ENCODE measurements around the gene CDHR5. TPM values are rescaled to one million over a fixed set of nuclear protein-coding genes. Genes with fewer than 3 reads are reported as not detected.

The CDHR5 gene
- polyA plus RNA-seq, 3 donors: 31.0 to 42.2 (median 41.3) TPM

- DNase-seq (ENCODE audit: low read depth in 3 of 3, low spot score in 2 of 3): no peak
Measured at GRCh38 chr11:623999-624704, 603 bp downstream of the CDHR5 start.

DNA sequence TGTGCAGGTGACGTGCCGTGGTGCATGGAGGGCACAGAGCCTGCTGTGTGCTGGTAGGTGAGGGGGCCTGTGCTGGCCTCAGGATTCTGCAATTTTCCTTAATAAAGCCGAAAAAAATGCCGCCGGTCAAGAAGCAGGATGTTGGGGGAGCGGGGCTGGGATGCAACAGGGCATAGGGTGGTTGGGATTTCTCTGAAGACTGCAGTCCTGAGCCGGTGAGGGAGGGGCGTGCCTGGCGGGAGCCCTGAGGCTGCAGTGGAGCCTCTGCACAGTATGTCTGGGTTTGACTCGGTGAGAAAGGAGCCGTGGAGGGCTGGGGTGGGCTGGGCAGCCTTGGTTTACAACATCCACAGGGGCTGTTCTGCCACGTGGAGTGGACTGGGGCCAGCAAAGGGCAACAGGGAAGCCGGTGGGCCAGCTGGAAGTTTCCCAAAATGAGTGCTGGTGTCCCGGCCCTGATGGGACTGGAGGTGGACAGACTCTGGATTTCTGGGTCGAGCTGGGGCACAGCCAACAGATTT, 1.3 kb downstream of the CDHR5 start:
- DNase-seq (ENCODE audit: low read depth in 3 of 3, low spot score in 2 of 3): no peak

- no peak for DNase-seq (ENCODE audit: low read depth in 3 of 3, low spot score in 2 of 3)
Measured at GRCh38 chr11:621838-622237, 2.9 kb downstream of the CDHR5 start.

DNA sequence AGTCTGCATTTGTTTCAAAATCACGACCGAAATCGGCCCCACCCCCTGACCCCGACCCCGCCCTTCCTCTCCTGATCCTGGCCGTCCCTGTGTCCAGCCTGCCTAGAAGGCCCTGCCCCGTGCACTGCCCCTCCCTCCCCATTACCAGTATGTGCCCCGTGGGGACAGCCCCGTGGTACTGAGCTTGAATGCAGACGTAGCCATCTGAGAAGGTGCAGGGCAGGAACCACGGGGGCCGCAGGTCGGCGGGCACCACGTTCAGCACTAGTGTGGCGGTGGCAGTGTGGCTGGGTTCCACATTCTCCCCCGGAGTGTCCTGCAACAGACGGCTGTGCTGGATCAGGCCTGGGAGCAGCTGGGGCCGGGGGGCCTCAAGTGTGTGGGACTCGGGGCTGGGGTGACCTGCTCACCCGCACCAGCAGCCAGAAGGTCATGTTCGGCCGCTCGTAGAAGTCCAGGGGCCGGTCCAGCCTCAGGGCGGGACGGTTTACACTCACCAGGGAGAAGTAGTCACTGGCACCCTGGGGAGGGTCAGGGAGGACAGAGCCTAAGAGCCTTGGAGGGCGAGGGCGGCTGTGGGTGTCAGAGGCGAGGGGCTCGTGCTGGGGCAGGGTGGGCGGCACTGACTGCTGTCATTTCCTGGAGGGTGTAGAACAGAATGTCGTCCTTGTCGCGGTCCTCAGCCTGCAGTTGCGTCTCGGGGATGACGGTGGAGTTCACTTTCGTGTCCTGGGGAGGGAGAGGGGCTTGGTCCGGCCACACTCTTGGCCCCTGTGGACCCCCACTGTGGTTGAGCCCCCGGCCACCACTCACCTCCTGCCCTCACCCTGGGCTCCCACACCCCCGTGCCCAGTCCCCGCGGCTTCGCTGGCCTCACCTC, 3.6 kb downstream of the CDHR5 start:
- DNase-seq (ENCODE audit: low read depth in 3 of 3, low spot score in 2 of 3): no peak

GRCh38 chr11:620201-620600, 4.6 kb downstream of the CDHR5 start:
- no peak for DNase-seq (ENCODE audit: low read depth in 3 of 3, low spot score in 2 of 3)

- DNase-seq (ENCODE audit: low read depth in 3 of 3, low spot score in 2 of 3): no peak
Measured at GRCh38 chr11:619628-620050, 5.1 kb downstream of the CDHR5 start.

- no peak for DNase-seq (ENCODE audit: low read depth in 3 of 3, low spot score in 2 of 3)
Measured at GRCh38 chr11:618856-619627, 5.7 kb downstream of the CDHR5 start.

DNA sequence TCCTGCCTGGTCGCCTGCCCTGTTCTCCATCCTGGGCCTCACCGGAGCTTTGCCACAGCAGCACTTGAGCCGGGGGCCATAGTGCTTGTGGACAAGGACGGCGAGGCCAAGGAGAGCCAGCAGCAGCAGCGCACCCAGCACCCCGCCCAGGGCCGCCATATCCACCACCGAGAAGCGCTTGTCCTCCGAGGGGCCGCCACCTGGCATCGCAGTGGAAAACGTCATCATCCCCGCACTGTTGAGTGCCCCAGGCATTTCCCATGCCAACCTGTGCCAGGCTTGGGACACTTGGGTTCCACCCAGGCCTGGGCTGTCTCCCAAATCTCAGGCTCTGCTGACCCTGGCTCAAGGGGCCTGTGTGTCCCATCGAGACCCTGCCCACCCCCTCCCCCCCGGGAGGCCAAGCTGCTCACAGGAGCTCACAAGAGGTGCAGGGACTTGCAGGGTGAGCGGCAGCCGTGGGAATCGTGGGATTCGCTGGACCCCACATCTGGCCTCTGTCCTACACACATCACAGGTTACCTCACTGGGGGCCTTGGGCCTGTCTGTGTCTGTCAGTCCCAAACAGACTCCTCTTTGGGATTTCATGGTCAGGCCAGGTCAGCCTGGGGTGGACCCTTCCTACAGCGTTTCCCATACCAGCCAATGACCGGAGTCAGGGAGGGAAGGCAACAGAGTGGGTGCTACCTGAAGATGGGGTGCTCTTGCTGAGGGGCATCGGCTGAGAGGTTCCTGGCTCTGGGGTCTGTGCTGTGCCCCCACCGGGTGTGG, 6.7 kb downstream of the CDHR5 start:
- no peak for DNase-seq (ENCODE audit: low read depth in 3 of 3, low spot score in 2 of 3)

DNA sequence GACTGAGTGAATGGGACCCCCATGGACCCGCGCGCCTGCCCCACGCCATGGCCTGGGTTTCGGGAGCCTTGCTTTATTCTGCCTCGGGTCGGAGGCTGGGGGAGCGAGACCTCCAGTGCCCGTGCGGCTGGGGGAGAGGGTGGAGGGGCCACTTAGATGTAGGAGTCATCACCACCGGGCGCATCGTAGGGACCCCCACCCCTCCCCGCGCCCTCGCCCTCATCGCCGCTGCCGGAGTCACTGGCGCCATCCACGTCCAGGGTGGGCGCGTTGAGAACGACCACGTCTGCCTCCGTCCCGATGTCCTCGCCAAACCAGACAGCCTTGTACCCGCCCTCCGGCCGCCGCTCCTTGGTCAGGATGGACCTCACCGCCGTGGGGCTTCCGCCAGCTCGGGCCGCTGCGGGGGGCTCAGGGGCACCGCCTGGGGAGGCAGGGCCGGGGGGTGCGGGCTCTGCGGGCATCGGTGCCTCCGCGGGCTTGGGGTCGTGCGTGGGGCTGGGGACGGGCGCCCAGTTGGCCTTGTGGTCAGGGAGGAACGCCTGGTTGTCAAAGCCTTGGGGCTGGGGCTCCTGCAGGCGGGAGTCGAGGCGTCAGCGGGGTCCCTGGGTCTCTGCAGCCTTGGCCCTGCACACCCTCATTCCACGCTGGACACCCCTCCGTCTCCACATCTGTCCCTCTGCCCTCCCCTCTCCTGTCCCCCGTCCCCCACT, 7.4 kb downstream of the CDHR5 start:
- no peak for DNase-seq (ENCODE audit: low read depth in 3 of 3, low spot score in 2 of 3)

GRCh38 chr11:616320-617198, 8.2 kb downstream of the CDHR5 start:
- no peak for DNase-seq (ENCODE audit: low read depth in 3 of 3, low spot score in 2 of 3)

- DNase-seq (ENCODE audit: low read depth in 3 of 3, low spot score in 2 of 3): peak; percentile 70 to 88 (median 82)
Measured at GRCh38 chr11:615504-616319, 9.0 kb downstream of the CDHR5 start, which contains the start of gene IRF7. Gene IRF7, minus strand, starts transcription at chr11:615950. Its CDS starts 586 bp downstream, at chr11:615364.

- DNase-seq (ENCODE audit: low read depth in 3 of 3, low spot score in 2 of 3): no peak
Measured at GRCh38 chr11:614623-615503, 9.9 kb downstream of the CDHR5 start.

- no peak for DNase-seq (ENCODE audit: low read depth in 3 of 3, low spot score in 2 of 3)
Measured at GRCh38 chr11:614021-614622, 10.6 kb downstream of the CDHR5 start.

DNA sequence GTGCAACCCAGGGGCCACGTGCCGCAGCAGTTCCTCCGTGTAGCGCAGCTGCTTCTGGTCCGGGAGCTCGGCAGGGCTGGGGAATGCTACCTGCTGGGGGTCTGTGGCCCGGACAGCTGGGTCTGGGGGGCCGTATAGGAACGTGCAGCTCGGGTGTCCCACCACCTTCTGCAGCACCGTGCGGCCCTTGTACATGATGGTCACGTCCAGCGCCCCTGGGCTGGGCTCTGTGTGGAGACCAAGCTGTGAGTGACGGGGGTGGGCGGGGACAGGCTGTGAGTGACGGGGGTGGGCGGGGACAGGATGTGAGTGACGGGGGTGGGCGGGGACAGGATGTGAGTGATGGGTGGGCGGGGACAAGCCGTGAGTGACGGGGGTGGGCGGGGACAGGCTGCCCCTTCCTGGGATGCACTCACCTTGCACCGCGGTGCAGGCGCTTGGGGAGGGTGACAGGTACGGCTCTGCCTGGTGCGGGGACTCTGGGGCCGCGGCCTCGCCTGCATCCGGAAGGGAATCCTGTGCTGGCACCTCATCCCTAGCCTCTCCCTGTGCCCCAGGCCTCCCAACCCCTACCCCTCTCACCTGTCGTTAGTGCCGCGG, 11.3 kb downstream of the CDHR5 start:
- DNase-seq (ENCODE audit: low read depth in 3 of 3, low spot score in 2 of 3): no peak

DNA sequence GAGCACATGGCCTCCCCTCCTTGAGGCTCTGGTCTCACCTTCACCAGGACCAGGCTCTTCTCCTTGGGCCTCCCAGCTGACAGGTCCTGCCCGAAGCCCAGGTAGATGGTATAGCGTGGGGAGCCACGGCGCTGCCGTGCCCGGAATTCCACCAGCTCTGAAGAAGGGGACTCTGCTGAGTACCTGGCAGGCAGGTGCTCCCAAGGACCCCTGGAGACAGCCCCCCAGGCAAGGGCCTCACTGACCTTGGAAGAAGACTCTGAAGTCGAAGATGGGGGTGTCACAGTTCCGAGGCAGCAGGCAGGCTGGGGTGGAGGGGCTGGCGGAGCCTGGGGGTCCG, 11.8 kb downstream of the CDHR5 start:
- no peak for DNase-seq (ENCODE audit: low read depth in 3 of 3, low spot score in 2 of 3)

Measured in right renal cortex interstitium (tissue), 3 donors.